IMR-90 (cell line): ENCODE measurements around the gene RAB31. TPM values are rescaled to one million over a fixed set of nuclear protein-coding genes. Genes with fewer than 3 reads are reported as not detected.

Source experiments
- ATAC-seq: fragments of 200-7000 bp; cut with Tn5 transposase; 2 replicates; pipeline ENCODE4 v1.9.1; 2020; ENCODE audit warnings: low read depth, mild to moderate bottlenecking, moderate library complexity
- BruUV-seq: library from RNA; stranded (reverse); fragments of 400-500 nt; replicated peaks from 2 replicates; lab custom pipeline; 2021; lab: Mats Ljungman, UMichigan
- CTCF ChIA-PET: fragments of 300-600 bp; formaldehyde crosslinking; extraction: SDS; loops from one replicate; lab custom pipeline; 2021; ENCODE audit warnings: antibody characterized with exemption; lab: Yijun Ruan, JAX
- POLR2A ChIA-PET: fragments of 300-600 bp; sonication (Branson Sonifier 250); formaldehyde crosslinking; loops from one replicate; lab custom pipeline; 2022; ENCODE audit warnings: antibody characterized with exemption; ENCODE audit not compliant: unreplicated experiment; lab: Charles Lee
- DNase-seq: peaks from one replicate; pipeline ENCODE4 v3.0.0; 2013
- H2AFZ ChIP-seq: replicated peaks from 2 replicates; pipeline ENCODE3; 2013; ENCODE audit warnings: low read length, mild to moderate bottlenecking; ENCODE audit not compliant: poor library complexity
- H2AK5ac ChIP-seq: 2 replicates; pipeline ENCODE4 v1.6.1; 2013; ENCODE audit warnings: low read depth, low read length, inconsistent platforms
- H2AK9ac ChIP-seq: replicated peaks from 2 replicates; pipeline ENCODE3; 2013; ENCODE audit warnings: mild to moderate bottlenecking, low read depth, low read length, moderate library complexity; ENCODE audit not compliant: poor library complexity
- H2BK120ac ChIP-seq: 2 replicates; pipeline ENCODE4 v1.6.1; 2013; ENCODE audit warnings: low read depth, low read length, inconsistent platforms
- H2BK15ac ChIP-seq: 3 replicates; pipeline ENCODE4 v1.6.1; 2013; ENCODE audit warnings: low read depth, low read length, inconsistent platforms
- H2BK20ac ChIP-seq: 2 replicates; pipeline ENCODE4 v1.6.1; 2013; ENCODE audit warnings: low read depth, mild to moderate bottlenecking, inconsistent platforms, low read length, moderate library complexity
- H2BK5ac ChIP-seq: 2 replicates; pipeline ENCODE4 v1.6.1; 2013; ENCODE audit warnings: mild to moderate bottlenecking, low read depth, low read length, inconsistent platforms; ENCODE audit not compliant: poor library complexity, severe bottlenecking
- H3K14ac ChIP-seq: replicated peaks from 2 replicates; pipeline ENCODE4 v1.6.1; 2013; ENCODE audit warnings: low read depth, low read length, inconsistent platforms
- H3K18ac ChIP-seq: 2 replicates; pipeline ENCODE4 v1.6.1; 2013; ENCODE audit warnings: low read depth, low read length, control low read depth
- H3K23ac ChIP-seq: 2 replicates; pipeline ENCODE4 v1.6.1; 2013; ENCODE audit warnings: low read depth, low read length, inconsistent platforms
- H3K27ac ChIP-seq: 2 replicates; pipeline ENCODE4 v1.5.1; 2013; ENCODE audit warnings: mild to moderate bottlenecking, control low read depth, low read length; ENCODE audit not compliant: insufficient read depth
- H3K27me3 ChIP-seq: 2 replicates; pipeline ENCODE4 v1.6.1; 2013; ENCODE audit warnings: low read length; ENCODE audit not compliant: control insufficient read depth, insufficient read depth
- H3K36me3 ChIP-seq: 2 replicates; pipeline ENCODE4 v1.6.1; 2013; ENCODE audit warnings: low read length, mixed read lengths; ENCODE audit not compliant: control insufficient read depth, insufficient read depth
- H3K4ac ChIP-seq: 2 replicates; pipeline ENCODE4 v1.6.1; 2013; ENCODE audit warnings: low read depth, low read length, inconsistent platforms
- H3K4me1 ChIP-seq: 2 replicates; pipeline ENCODE4 v1.6.1; 2013; ENCODE audit warnings: low read length, mixed read lengths; ENCODE audit not compliant: control insufficient read depth, insufficient read depth
- H3K4me2 ChIP-seq: 2 replicates; pipeline ENCODE4 v1.6.1; 2013; ENCODE audit warnings: low read depth, mild to moderate bottlenecking, control low read depth, low read length, moderate library complexity
- H3K4me3 ChIP-seq: 2 replicates; pipeline ENCODE4 v1.5.1; 2013; ENCODE audit warnings: low read depth, mild to moderate bottlenecking, control low read depth, low read length, moderate library complexity; ENCODE audit not compliant: insufficient read depth
- H3K56ac ChIP-seq: 2 replicates; pipeline ENCODE4 v1.6.1; 2013; ENCODE audit warnings: low read length, inconsistent platforms; ENCODE audit not compliant: insufficient read depth; ENCODE audit errors: extremely low read depth
- H3K79me1 ChIP-seq, 2 experiments: 2 replicates each; pipeline ENCODE4 v1.6.1; 2013; ENCODE audit warnings: low read length in 2 of 2, inconsistent platforms in 1 of 2, low read depth in 1 of 2
- H3K9ac ChIP-seq: 2 replicates; pipeline ENCODE4 v1.6.1; 2013; ENCODE audit warnings: low read depth, low read length, control low read depth
- H3K9me1 ChIP-seq: 2 replicates; pipeline ENCODE4 v1.6.1; 2013; ENCODE audit warnings: low read length, inconsistent platforms; ENCODE audit not compliant: insufficient read depth
- H3K9me3 ChIP-seq: 2 replicates; pipeline ENCODE4 v1.6.1; 2013; ENCODE audit warnings: low read length; ENCODE audit not compliant: control insufficient read depth, insufficient read depth
- H4K20me1 ChIP-seq: 2 replicates; pipeline ENCODE4 v1.6.1; 2013; ENCODE audit warnings: low read length, inconsistent platforms; ENCODE audit not compliant: insufficient read depth
- H4K5ac ChIP-seq: 2 replicates; pipeline ENCODE4 v1.6.1; 2013; ENCODE audit warnings: mild to moderate bottlenecking, low read depth, low read length, control low read depth
- H4K8ac ChIP-seq, 2 experiments: 2 replicates each; pipeline ENCODE4 v1.6.1; 2013; ENCODE audit warnings: low read depth in 2 of 2, low read length in 2 of 2, control low read depth in 1 of 2, inconsistent platforms in 1 of 2
- H4K91ac ChIP-seq: 2 replicates; pipeline ENCODE4 v1.6.1; 2013; ENCODE audit warnings: low read depth, low read length, inconsistent platforms; ENCODE audit not compliant: insufficient read depth
- BHLHE40 ChIP-seq: fragments of 150-350 bp; IDR thresholded peaks from 2 replicates; pipeline ENCODE4 v1.6.1; 2016; ENCODE audit warnings: mild to moderate bottlenecking, low read depth, low read length
- CEBPB ChIP-seq: IDR thresholded peaks from 2 replicates; pipeline ENCODE4 v1.6.1; 2012; ENCODE audit warnings: low read depth, low read length, improper control_type of control experiment
- CHD1 ChIP-seq: IDR thresholded peaks from 2 replicates; pipeline ENCODE4 v1.6.1; 2012; ENCODE audit warnings: low read depth, low read length, improper control_type of control experiment
- FOS ChIP-seq: fragments of 150-350 bp; IDR thresholded peaks from 2 replicates; pipeline ENCODE4 v1.6.1; 2016; ENCODE audit warnings: low read depth, low read length
- MAZ ChIP-seq: IDR thresholded peaks from 2 replicates; pipeline ENCODE4 v1.6.1; 2012; ENCODE audit warnings: low read depth, mild to moderate bottlenecking, low read length, improper control_type of control experiment, moderate library complexity, borderline replicate concordance
- MXI1 ChIP-seq: IDR thresholded peaks from 2 replicates; pipeline ENCODE4 v1.6.1; 2012; ENCODE audit warnings: low read depth, mild to moderate bottlenecking, low read length, moderate library complexity, borderline replicate concordance
- NFE2L2 ChIP-seq: fragments of 150-350 bp; IDR thresholded peaks from 2 replicates; pipeline ENCODE4 v1.6.1; 2016; ENCODE audit warnings: low read depth, mild to moderate bottlenecking, low read length
- POLR2A ChIP-seq: IDR thresholded peaks from 2 replicates; pipeline ENCODE4 v1.6.1; 2012; ENCODE audit warnings: mild to moderate bottlenecking, low read depth, low read length
- RCOR1 ChIP-seq: IDR thresholded peaks from 2 replicates; pipeline ENCODE4 v1.6.1; 2012; ENCODE audit warnings: mild to moderate bottlenecking, low read length, improper control_type of control experiment; ENCODE audit not compliant: insufficient replicate concordance
- RFX5 ChIP-seq: IDR thresholded peaks from 2 replicates; pipeline ENCODE4 v1.8.0; 2012; ENCODE audit warnings: low read depth, mild to moderate bottlenecking, low read length, moderate library complexity
- USF2 ChIP-seq: fragments of 150-350 bp; IDR thresholded peaks from 2 replicates; pipeline ENCODE4 v1.6.1; 2017; ENCODE audit warnings: mild to moderate bottlenecking, antibody characterized with exemption, low read length, low read depth
- WGBS, 2 experiments: methylation state at CpG; one replicate each; pipeline versions ENCODE4 v1.1.5 to v1.1.7; 2013; ENCODE audit warnings: missing lambda C conversion rate in 2 of 2; ENCODE audit not compliant: insufficient read length in 1 of 2; ENCODE audit errors: extremely low coverage in 2 of 2; 5-methylcytosine and 5-hydroxymethylcytosine counted together
- dilution Hi-C: fragments of 300-500 bp; cut with HindIII; formaldehyde crosslinking; loops from one replicate; pipeline ENCODE4 v1.14.3; 2018; ENCODE audit warnings: low sequenced_read_pairs; ENCODE audit not compliant: unreplicated experiment
- in situ Hi-C: fragments of 300-500 bp; cut with MboI; formaldehyde crosslinking; loops from 3 replicates; pipeline ENCODE4 v1.14.3; 2019; ENCODE audit warnings: low sequenced_read_pairs, inconsistent platforms, mixed read lengths
- intact Hi-C: fragments of 100-400 bp; cut with micrococcal nuclease; formaldehyde crosslinking; loops from 2 replicates; pipeline ENCODE4 v1.10.0; 2022
- polyA plus RNA-seq, 3 experiments: library from polyadenylated mRNA; depleted of rRNA; stranded (reverse); fragments of >200 nt; gene quantifications; 2 replicates each; pipeline ENCODE4 v1.2.3, GENCODE V29; 2012; ENCODE audit warnings: low replicate concordance in 1 of 3
- total RNA-seq: library from RNA; depleted of rRNA; stranded (reverse); fragments of >200 nt; gene quantifications from 2 replicates; pipeline ENCODE4 v1.2.3, GENCODE V29; 2012
- TF ChIP-seq, protein P1 (sequence below): conservative IDR thresholded peaks from 2 replicates; pipeline ENCODE4 v1.5.1; 2012; ENCODE audit warnings: mild to moderate bottlenecking, low read depth, low read length, improper control_type of control experiment
- TF ChIP-seq, protein P2 (sequence below): fragments of 150-350 bp; IDR thresholded peaks from 2 replicates; pipeline ENCODE4 v1.6.1; 2016; ENCODE audit warnings: low read depth, mild to moderate bottlenecking, low read length, moderate library complexity, borderline replicate concordance

The RAB31 gene
- total and polyA plus RNA-seq, 2 of the 4 experiments (the other 2 are of a cell fraction), result 13.8 to 26.9 TPM

DNA sequence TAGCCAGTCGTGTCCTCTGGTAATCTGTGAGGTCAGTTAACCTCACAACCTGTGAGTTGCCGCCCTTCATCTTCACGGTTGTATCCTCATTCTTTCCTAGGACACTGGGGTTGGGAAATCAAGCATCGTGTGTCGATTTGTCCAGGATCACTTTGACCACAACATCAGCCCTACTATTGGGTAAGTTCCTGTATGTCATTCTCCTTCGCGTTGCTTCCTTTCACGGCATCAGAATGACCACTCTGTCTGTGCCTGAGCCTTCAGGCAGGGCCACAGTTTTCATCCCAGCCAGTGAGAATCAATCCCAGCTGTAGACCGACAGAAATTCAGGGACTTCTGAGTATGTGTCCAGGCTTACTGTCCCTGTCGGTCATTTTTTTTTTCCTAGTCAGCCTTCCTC, 67.1 kb downstream of the RAB31 start:
- 82% methylated on average over 5 of the region's 10 CpGs; no CpG with 5 or more reads in 1 of the 2 experiments for whole genome bisulfite sequencing, 2 experiments
- Histone ChIP-seq H4K8ac (no peak overlapping the region), H2BK5ac (no peak overlapping the region), H3K56ac (no peak overlapping the region), H2BK20ac (no peak overlapping the region; the same call in 1 of the 2 replicates), H3K4ac (no peak overlapping the region), H3K23ac (no peak overlapping the region), H4K91ac (no peak overlapping the region), H3K36me3 (0 out of 2 replicates have a peak, but pooled peaks cover 2% of the 10 kb centered on the region), H3K79me1 (peaks cover 29 to 40% of the 10 kb centered on the region in 2 experiments), H2AFZ (no peak overlapping the region), H4K20me1 (peaks cover 23% of the 10 kb centered on the region), H3K14ac (0 out of 2 replicates have a peak overlapping the region, but pooled peaks have one; percentile 4), H3K27me3 (no peaks in the 10 kb centered on the region), H3K4me1 (no peaks in the 10 kb centered on the region), H3K4me3 (no peak overlapping the region), H3K4me2 (no peak overlapping the region), H2AK5ac (peak overlapping the region; percentile 56; the same call in 1 of the 2 replicates), H3K9me1 (peaks cover 8% of the 10 kb centered on the region; the same call in 1 of the 2 replicates), H3K27ac (no peak overlapping the region), H3K9me3 (no peaks in the 10 kb centered on the region), H2BK120ac (no peak overlapping the region), H3K9ac (no peak overlapping the region), H2AK9ac (peak overlapping the region; percentile 39), H4K5ac (no peak overlapping the region), H3K18ac (no peak overlapping the region), H2BK15ac (no peak overlapping the region)
- ATAC-seq, result no peak
- BruUV-seq, result no TSS peak
- POLR2A ChIA-PET, result no interaction called here
- intact Hi-C loops (no loop called here), in situ Hi-C loops (no loop called here), dilution Hi-C loops (no loop called here)
- DNase-seq, result no peak
- TF ChIP-seq, protein P1, sequence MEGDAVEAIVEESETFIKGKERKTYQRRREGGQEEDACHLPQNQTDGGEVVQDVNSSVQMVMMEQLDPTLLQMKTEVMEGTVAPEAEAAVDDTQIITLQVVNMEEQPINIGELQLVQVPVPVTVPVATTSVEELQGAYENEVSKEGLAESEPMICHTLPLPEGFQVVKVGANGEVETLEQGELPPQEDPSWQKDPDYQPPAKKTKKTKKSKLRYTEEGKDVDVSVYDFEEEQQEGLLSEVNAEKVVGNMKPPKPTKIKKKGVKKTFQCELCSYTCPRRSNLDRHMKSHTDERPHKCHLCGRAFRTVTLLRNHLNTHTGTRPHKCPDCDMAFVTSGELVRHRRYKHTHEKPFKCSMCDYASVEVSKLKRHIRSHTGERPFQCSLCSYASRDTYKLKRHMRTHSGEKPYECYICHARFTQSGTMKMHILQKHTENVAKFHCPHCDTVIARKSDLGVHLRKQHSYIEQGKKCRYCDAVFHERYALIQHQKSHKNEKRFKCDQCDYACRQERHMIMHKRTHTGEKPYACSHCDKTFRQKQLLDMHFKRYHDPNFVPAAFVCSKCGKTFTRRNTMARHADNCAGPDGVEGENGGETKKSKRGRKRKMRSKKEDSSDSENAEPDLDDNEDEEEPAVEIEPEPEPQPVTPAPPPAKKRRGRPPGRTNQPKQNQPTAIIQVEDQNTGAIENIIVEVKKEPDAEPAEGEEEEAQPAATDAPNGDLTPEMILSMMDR, result no peak
- no peak for TF ChIP-seq USF2
- no peak for TF ChIP-seq BHLHE40
- TF ChIP-seq POLR2A, result no peak
- TF ChIP-seq CHD1, result no peak
- TF ChIP-seq, protein P2, sequence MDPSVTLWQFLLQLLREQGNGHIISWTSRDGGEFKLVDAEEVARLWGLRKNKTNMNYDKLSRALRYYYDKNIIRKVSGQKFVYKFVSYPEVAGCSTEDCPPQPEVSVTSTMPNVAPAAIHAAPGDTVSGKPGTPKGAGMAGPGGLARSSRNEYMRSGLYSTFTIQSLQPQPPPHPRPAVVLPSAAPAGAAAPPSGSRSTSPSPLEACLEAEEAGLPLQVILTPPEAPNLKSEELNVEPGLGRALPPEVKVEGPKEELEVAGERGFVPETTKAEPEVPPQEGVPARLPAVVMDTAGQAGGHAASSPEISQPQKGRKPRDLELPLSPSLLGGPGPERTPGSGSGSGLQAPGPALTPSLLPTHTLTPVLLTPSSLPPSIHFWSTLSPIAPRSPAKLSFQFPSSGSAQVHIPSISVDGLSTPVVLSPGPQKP, result no peak
- TF ChIP-seq RCOR1, result no peak
- TF ChIP-seq MXI1, result no peak
- no peak for TF ChIP-seq MAZ
- TF ChIP-seq CEBPB, result no peak
- no peak for TF ChIP-seq NFE2L2
- no peak for TF ChIP-seq FOS
- no peak for TF ChIP-seq RFX5
- CTCF ChIA-PET, result interaction anchor here (0.7 kb wide), 1 partner anchor 42 kb away, joined by 3 read pairs; no protein-coding TSS in a partner anchor
